ENCODE data around the gene FBXO24. TPM values are rescaled to one million over a fixed set of nuclear protein-coding genes. Genes with fewer than 3 reads are reported as not detected.

FBXO24 gene
- total RNA-seq, 2 donors from 2014 or later, result 1.8 to 5.3 TPM

DNA sequence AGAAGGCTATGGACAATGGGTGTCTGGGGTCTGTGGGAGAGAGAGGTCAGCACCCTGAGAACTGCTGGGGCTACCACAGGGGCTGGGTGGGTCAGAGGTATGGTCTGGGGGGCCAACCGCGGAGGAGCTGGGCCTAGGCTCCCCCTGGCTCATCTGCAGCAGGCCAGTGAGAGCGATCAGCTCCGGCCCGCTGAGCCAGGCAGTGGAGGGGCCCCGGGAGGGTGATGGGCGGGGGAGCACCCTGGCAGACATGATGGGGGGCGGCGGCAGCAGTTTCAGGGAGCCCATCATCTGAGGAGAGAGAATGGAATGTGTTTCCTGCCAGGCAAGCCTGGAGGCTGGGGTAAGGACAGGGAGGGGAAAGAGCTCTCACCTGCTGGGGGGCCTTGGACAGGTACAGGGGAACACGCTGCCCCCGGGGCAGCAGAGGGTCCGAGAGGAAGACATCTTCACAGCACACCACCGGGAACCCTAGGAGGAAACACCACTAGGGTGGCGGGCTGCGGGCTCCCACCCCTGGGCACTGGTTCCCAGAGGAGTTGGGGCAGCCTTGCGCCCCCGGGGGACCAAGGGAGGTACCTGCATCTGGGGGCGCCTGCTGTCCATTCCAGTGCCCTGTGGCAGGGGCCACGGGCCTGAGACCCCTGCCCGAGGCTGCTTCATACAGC lies 13.7 kb upstream of the FBXO24 start:
- H3K36me3 ChIP-seq (replicated peaks in 1 of 2; ENCODE audit: insufficient read depth in 1 of 2, low read depth in 2 of 2), result peaks cover 2 to 14% of the 10 kb centered on the region in 2 donors
- no peaks in the 10 kb centered on the region for H3K9me3 ChIP-seq
- intact Hi-C loops (cut with DNase I), result no loop called here
- 73 to 77% methylated on average over 7 to 17 of the region's 20 CpGs for WGBS, 2 donors
- no peaks in the 10 kb centered on the region for H3K27me3 ChIP-seq
- peaks cover 40% of the 10 kb centered on the region for H3K4me1 ChIP-seq
- ATAC-seq, result no peak
- H3K27ac ChIP-seq, result no peak overlapping the region
- no peak for TF ChIP-seq POLR2A (IDR thresholded peaks at IDR 0.05)
- TF ChIP-seq, protein P1, sequence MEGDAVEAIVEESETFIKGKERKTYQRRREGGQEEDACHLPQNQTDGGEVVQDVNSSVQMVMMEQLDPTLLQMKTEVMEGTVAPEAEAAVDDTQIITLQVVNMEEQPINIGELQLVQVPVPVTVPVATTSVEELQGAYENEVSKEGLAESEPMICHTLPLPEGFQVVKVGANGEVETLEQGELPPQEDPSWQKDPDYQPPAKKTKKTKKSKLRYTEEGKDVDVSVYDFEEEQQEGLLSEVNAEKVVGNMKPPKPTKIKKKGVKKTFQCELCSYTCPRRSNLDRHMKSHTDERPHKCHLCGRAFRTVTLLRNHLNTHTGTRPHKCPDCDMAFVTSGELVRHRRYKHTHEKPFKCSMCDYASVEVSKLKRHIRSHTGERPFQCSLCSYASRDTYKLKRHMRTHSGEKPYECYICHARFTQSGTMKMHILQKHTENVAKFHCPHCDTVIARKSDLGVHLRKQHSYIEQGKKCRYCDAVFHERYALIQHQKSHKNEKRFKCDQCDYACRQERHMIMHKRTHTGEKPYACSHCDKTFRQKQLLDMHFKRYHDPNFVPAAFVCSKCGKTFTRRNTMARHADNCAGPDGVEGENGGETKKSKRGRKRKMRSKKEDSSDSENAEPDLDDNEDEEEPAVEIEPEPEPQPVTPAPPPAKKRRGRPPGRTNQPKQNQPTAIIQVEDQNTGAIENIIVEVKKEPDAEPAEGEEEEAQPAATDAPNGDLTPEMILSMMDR (IDR thresholded peaks at IDR 0.05), result no peak
- DNase-seq, result no peak
- no peak overlapping the region for H3K4me3 ChIP-seq

DNA sequence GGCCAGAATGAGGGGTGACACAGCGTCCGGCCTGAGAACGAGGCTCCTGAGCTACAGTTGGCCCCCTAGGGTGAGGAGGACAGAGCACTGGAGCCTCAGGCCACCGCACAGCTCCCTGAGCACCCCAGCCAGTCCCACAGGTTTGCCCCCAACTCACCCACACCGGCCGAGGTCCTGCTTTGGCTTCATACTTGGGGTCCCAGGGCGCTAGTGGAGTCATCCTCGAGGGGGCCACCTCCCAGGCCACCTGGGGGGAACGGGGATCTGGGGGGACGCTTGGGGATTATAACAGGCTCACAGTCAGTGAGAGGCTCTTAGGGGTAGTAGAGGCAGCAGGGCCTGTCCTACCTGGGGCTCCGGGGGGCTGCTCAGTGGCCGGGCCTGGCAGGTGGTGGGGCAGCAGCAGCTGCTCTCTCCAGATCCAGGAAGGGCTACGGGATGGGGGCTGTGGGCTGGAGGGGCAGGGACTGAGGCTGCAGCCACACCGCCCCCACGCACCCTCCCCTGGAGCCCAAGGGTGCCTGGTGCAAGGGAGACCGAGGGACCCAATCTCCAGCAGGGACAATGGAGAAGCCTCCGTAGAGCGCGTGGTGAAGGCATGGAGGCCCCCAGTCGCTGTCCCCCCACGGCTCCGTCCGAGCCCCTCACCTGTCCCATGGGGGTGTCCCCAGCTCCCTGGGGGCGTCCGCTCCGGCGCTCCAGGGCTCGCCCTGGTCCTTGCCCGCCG lies 13.0 kb upstream of the FBXO24 start:
- H3K4me3 ChIP-seq, result no peak overlapping the region
- H3K27me3 ChIP-seq, result no peaks in the 10 kb centered on the region
- no peak for ATAC-seq
- no peak for DNase-seq
- WGBS, 2 donors, result 92 to 94% methylated on average over 12 to 21 of the region's 30 CpGs
- peaks cover 9 to 20% of the 10 kb centered on the region in 2 donors for H3K36me3 ChIP-seq (replicated peaks in 1 of 2; ENCODE audit: insufficient read depth in 1 of 2, low read depth in 2 of 2)
- H3K9me3 ChIP-seq, result no peaks in the 10 kb centered on the region
- intact Hi-C loops (cut with DNase I), result no loop called here
- TF ChIP-seq, protein P1 (IDR thresholded peaks at IDR 0.05), result no peak
- TF ChIP-seq POLR2A (IDR thresholded peaks at IDR 0.05), result no peak
- H3K27ac ChIP-seq, result no peak overlapping the region
- H3K4me1 ChIP-seq, result peaks cover 33% of the 10 kb centered on the region

DNA sequence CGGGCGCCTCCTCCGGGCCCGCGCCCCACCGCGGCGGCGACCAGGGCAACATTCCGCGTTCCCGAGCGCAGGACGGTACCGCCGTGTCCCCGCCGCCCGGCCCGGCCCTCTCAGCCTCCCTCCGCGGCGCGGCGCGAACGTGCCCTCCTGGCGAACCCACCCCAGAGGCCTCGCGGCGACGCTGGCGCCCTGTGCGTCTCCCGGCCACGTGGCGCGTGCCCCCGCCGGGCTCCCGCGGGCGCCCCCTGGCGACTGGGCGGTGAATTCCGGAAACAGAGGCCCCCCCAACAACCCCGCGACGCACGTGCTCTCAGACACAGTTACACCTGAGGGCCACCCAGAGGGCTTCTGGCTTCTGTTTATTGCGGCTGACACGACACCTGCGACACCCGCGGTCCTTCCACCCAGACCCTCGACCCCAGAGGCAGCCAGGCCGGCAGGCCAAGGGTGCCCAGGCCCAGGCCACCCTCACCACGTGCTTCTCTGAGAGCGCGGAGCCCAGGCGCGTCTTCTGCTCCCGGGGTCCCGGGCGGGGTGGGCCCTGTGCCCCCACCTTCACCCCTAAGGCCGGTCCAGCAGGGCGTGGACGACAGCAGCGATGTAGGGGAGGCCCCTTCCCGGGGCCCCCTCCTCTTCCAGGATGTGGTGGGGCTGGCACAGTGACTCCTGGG lies 12.3 kb upstream of the FBXO24 start, which contains the start of gene SAP25:
Gene SAP25, minus strand, starts transcription at position 210 of the 671 bp plus-strand sequence. Its CDS starts 158 bp downstream, at position 52.
- DNase-seq (no peak), ATAC-seq (no peak)
- TF ChIP-seq, protein P1 (IDR thresholded peaks at IDR 0.05), result no peak
- TF ChIP-seq POLR2A (IDR thresholded peaks at IDR 0.05), result no peak
- no peak within 1 kb of the TSS for H3K4me3 ChIP-seq
- intact Hi-C loops (cut with DNase I), result no loop called here
- peaks cover 15 to 25% of the 10 kb centered on the region in 2 donors for H3K36me3 ChIP-seq (replicated peaks in 1 of 2; ENCODE audit: insufficient read depth in 1 of 2, low read depth in 2 of 2)
- peaks cover 26% of the 10 kb centered on the region for H3K4me1 ChIP-seq
- no peak within 1 kb of the TSS for H3K27ac ChIP-seq
- no peaks in the 10 kb centered on the region for H3K9me3 ChIP-seq
- 90 to 93% methylated on average over 34 to 43 of the region's 70 CpGs for WGBS, 2 donors
- no peaks in the 10 kb centered on the region for H3K27me3 ChIP-seq

DNA sequence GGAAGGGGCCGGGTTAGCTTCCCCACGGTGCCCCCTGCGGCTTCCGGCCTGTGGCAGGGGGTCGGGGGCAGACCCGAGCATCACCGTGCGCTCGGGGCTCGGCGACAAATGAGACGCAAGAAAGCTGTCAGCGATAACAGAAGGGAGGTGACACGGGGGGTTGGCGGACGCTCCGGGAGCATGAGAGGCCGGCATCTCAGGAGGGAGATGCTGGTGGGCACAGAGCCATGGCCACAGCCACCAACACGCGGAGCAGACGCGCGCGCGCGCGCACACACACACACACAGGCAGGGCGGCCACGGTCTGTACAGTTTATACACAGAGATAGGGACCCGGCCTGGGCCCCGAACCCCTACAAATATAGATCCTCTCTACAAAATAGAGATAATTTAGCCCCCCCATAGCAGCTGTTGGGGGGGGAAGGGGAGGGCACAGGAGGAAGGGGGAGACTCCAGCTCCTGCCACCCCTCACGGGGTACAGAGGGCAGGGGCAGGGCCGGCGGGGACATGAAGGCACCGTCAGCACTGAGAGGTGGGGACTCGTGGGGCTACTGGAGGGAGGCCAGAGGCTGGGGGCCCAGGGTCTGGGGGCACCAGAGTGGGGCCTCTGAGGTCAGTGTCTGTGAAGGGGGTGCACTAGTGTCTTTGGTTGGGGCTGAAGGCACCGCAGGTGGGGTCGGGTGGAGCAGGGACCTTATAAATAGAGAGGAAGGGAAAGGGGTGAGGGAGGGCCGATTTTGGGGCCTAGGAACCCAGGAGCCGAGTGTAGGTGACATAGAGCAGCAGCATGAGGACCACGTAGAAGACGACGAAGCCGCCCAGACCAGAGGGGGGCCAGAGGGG lies 11.5 kb upstream of the FBXO24 start:
- Histone ChIP-seq H3K4me1 (peaks cover 18% of the 10 kb centered on the region), H3K36me3 (replicated peaks in 1 of 2; ENCODE audit: insufficient read depth in 1 of 2, low read depth in 2 of 2) (peaks cover 15 to 26% of the 10 kb centered on the region in 2 donors), H3K4me3 (no peak overlapping the region), H3K27ac (no peak overlapping the region), H3K9me3 (no peaks in the 10 kb centered on the region), H3K27me3 (no peaks in the 10 kb centered on the region)
- ATAC-seq (no peak), DNase-seq (no peak)
- TF ChIP-seq, protein P1 (IDR thresholded peaks at IDR 0.05), result no peak
- TF ChIP-seq POLR2A (IDR thresholded peaks at IDR 0.05), result no peak
- WGBS, 2 donors, result 92 to 93% methylated on average over 38 to 39 of the region's 44 CpGs
- intact Hi-C loops (cut with DNase I), result no loop called here

All from body of pancreas (tissue), 4 donors.